Sigmoid colon (tissue), 7 donors: ENCODE measurements around the gene RPS27L. TPM values are rescaled to one million over a fixed set of nuclear protein-coding genes. Genes with fewer than 3 reads are reported as not detected.

Experiments
- DNase-seq: peaks from one replicate; pipeline ENCODE4 v3.0.0-alpha.2; 2019
- H3K27ac ChIP-seq, 4 donors: fragments of 200-600 bp; sonication (generic); one replicate each; pipeline ENCODE4 v1.5.1; 2016 to 2019; ENCODE audit warnings: mild to moderate bottlenecking in 1 of 4
- H3K27me3 ChIP-seq, 3 donors: fragments of 200-600 bp; sonication (generic); one replicate each; pipeline ENCODE4 v1.5.1; 2019; ENCODE audit warnings: mild to moderate bottlenecking in 1 of 3
- H3K36me3 ChIP-seq, 4 donors: fragments of 200-600 bp; sonication (generic); one replicate each; pipeline ENCODE4 v1.5.1; 2016 to 2019
- H3K4me1 ChIP-seq, 4 donors: fragments of 200-600 bp; sonication (generic); one replicate each; pipeline ENCODE4 v1.5.1; 2017 to 2019
- H3K4me3 ChIP-seq, 4 donors: fragments of 200-600 bp; sonication (generic); one replicate each; pipeline ENCODE4 v1.5.1; 2017 to 2019; ENCODE audit warnings: mild to moderate bottlenecking in 2 of 4, moderate library complexity in 1 of 4
- H3K9me3 ChIP-seq, 4 donors: fragments of 200-600 bp in 3 of 4; sonication (generic) in 3 of 4; one replicate each; pipeline versions ENCODE4 v1.5.1 to v1.6.1; 2013 to 2019
- CTCF ChIP-seq, 4 experiments: fragments of 450-650 bp in 3 of 4; fragments of 200-600 bp in 1 of 4; IDR thresholded peaks; one replicate each; pipeline ENCODE4 v1.5.1; 2016 to 2019; ENCODE audit warnings: antibody characterized with exemption in 4 of 4, mild to moderate bottlenecking in 3 of 4, moderate library complexity in 2 of 4
- EP300 ChIP-seq, 4 donors: sonication (generic); formaldehyde crosslinking; IDR thresholded peaks; one replicate each; pipeline ENCODE4 v1.6.1; 2017; ENCODE audit warnings: antibody characterized with exemption in 4 of 4
- POLR2A ChIP-seq, 2 donors: fragments of 450-650 bp; IDR thresholded peaks; one replicate each; pipeline ENCODE4 v1.6.1; 2016; ENCODE audit warnings: antibody characterized with exemption in 2 of 2, mild to moderate bottlenecking in 2 of 2, moderate library complexity in 2 of 2
- POLR2AphosphoS5 ChIP-seq, 4 donors: sonication (generic); formaldehyde crosslinking; IDR thresholded peaks; one replicate each; pipeline ENCODE4 v1.6.1; 2017; ENCODE audit warnings: antibody characterized with exemption in 4 of 4
- WGBS, 2 donors: extraction: QIAGEN DNeasy Blood & Tissue Kit; methylation state at CpG; one replicate each; pipeline ENCODE4 v1.1.7; 2013; 5-methylcytosine and 5-hydroxymethylcytosine counted together
- intact Hi-C: fragments of 100-400 bp; cut with DNase I; formaldehyde crosslinking; loops from one replicate; pipeline ENCODE4 v1.15.1; 2023
- polyA plus RNA-seq, 3 donors: library from polyadenylated mRNA; stranded (reverse); fragments of 200-250 nt; gene quantifications; one replicate each; pipeline ENCODE4 v1.2.3, GENCODE V29; 2013
- total RNA-seq, 4 donors: library from RNA; depleted of rRNA; stranded (reverse); fragments of >200 nt; gene quantifications; one replicate each; pipeline ENCODE4 v1.1.0, GENCODE V29; 2016
- donor health status: healthy with polysubstance abuse.
- donor health status: Bipolar disorder and iron deficiency.
- donor health status: healthy.

RPS27L gene
- total and polyA plus RNA-seq, 7 donors: 63.3 to 417 (median 194) TPM

- H3K36me3 ChIP-seq: peaks cover 0 to 16% (median under 1%) of the 10 kb centered on the region in 4 donors
- intact Hi-C loops: no loop called here
- DNase-seq: no peak
- H3K4me1 ChIP-seq: peaks cover 0 to 4% (median 0%) of the 10 kb centered on the region in 4 donors
- H3K4me3 ChIP-seq: no peak overlapping the region
- H3K27me3 ChIP-seq: no peaks in the 10 kb centered on the region
- 92 to 97% methylated on average over 2 of the region's 2 CpGs for WGBS, 2 donors
- no peaks in the 10 kb centered on the region for H3K9me3 ChIP-seq
- TF ChIP-seq POLR2A (IDR thresholded peaks at IDR 0.05) (no peak), CTCF (IDR thresholded peaks at IDR 0.05) (no peak), EP300 (IDR thresholded peaks at IDR 0.05) (no peak), POLR2AphosphoS5 (IDR thresholded peaks at IDR 0.05) (no peak)
- H3K27ac ChIP-seq: peak overlapping the region in 1 of 4 donors; percentile 57
Observed at GRCh38 chr15:63134245-63134985, 22.9 kb downstream of the RPS27L start.

DNA sequence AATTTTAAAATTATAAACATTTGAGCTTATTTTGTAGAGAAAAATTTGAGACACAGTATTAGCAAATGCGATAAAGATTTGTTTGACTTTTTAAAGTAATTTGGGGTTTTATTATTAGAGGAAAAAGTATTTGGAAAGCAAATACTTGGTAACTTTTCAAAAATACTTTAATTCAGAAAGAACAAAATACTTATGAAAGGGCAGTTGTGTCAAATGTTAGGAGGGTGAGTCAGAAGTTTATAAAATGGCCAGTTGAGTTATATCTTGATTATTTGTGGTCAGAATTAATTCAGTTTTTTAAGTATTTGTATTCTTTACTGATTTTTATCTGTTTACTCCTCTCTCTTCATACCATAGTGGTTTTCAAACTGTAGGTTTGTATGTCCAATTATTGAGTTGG, 23.5 kb downstream of the RPS27L start:
- Histone ChIP-seq H3K9me3 (no peaks in the 10 kb centered on the region), H3K36me3 (peaks cover 0 to 19% (median 3%) of the 10 kb centered on the region in 4 donors), H3K27me3 (no peaks in the 10 kb centered on the region), H3K27ac (peak overlapping the region in 2 of 4 donors; percentile 20 to 57), H3K4me3 (no peak overlapping the region), H3K4me1 (peaks cover 0 to 4% (median 0%) of the 10 kb centered on the region in 4 donors)
- 84 to 85% methylated on average over 1 of the region's 1 CpG for WGBS, 2 donors
- TF ChIP-seq CTCF (IDR thresholded peaks at IDR 0.05) (no peak), POLR2AphosphoS5 (IDR thresholded peaks at IDR 0.05) (no peak), EP300 (IDR thresholded peaks at IDR 0.05) (no peak), POLR2A (IDR thresholded peaks at IDR 0.05) (no peak)
- intact Hi-C loops: no loop called here
- no peak for DNase-seq

DNA sequence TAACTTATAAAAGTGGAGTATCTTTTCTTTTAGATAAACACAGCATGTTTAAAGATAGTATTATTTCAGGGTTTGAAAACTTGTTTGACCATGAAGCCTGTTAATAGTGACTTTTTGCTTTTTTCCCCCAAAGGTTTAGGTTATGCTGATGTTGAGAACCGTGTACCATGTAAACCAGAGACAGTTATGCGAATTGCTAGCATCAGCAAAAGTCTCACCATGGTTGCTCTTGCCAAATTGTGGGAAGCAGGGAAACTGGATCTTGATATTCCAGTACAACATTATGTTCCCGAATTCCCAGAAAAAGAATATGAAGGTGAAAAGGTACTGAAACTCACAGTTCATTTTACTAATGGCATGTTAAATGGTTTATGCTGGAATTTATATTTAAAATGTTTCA, 30.6 kb downstream of the RPS27L start:
- Histone ChIP-seq H3K27me3 (no peaks in the 10 kb centered on the region), H3K4me1 (peaks cover 0 to 8% (median 2%) of the 10 kb centered on the region in 4 donors), H3K36me3 (peaks cover 0 to 50% (median 5%) of the 10 kb centered on the region in 4 donors), H3K4me3 (no peak overlapping the region), H3K9me3 (no peaks in the 10 kb centered on the region), H3K27ac (no peak overlapping the region)
- DNase-seq: no peak
- TF ChIP-seq POLR2AphosphoS5 (IDR thresholded peaks at IDR 0.05) (no peak), CTCF (IDR thresholded peaks at IDR 0.05) (no peak), EP300 (IDR thresholded peaks at IDR 0.05) (no peak), POLR2A (IDR thresholded peaks at IDR 0.05) (no peak)
- WGBS, 2 donors: 89% methylated on average over 3 of the region's 3 CpGs
- intact Hi-C loops: loop anchor here (10.0 kb wide), 1 partner anchor 148 kb away; the partner anchor contains the start of gene APH1B

- intact Hi-C loops: loop anchor here (10.0 kb wide), 1 partner anchor 150 kb away; the partner anchor contains the start of gene APH1B
- peaks cover 0 to 35% (median 5%) of the 10 kb centered on the region in 4 donors for H3K36me3 ChIP-seq
Observed at GRCh38 chr15:63124506-63124905, 32.8 kb downstream of the RPS27L start.

More at GRCh38 chr15:63124506-63124905, 32.8 kb downstream of the RPS27L start:
- DNase-seq: no peak
- TF ChIP-seq CTCF (IDR thresholded peaks at IDR 0.05) (no peak), EP300 (IDR thresholded peaks at IDR 0.05) (no peak), POLR2A (IDR thresholded peaks at IDR 0.05) (no peak), POLR2AphosphoS5 (IDR thresholded peaks at IDR 0.05) (no peak)
- H3K4me3 ChIP-seq: no peak overlapping the region
- peaks cover 0 to 13% (median 2%) of the 10 kb centered on the region in 4 donors for H3K4me1 ChIP-seq
- no peak overlapping the region for H3K27ac ChIP-seq
- peaks cover 0 to under 1% (median 0%) of the 10 kb centered on the region in 4 donors for H3K9me3 ChIP-seq
- WGBS, 2 donors: 97 to 98% methylated on average over 9 of the region's 9 CpGs
- no peaks in the 10 kb centered on the region for H3K27me3 ChIP-seq
